CD14-positive monocyte (primary cell): Measurements from ENCODE around the gene TRABD2B. TPM values are rescaled to one million over a fixed set of nuclear protein-coding genes. Genes with fewer than 3 reads are reported as not detected.

ENCODE experiments used
- DNase-seq, 3 donors: peaks; one replicate each; pipeline ENCODE4 v3.0.0-alpha.2; 2011 to 2022
- H2AFZ ChIP-seq: 2 replicates; pipeline ENCODE4 v1.6.0; 2012; ENCODE audit warnings: mild to moderate bottlenecking, low read depth, low read length, inconsistent platforms; ENCODE audit not compliant: insufficient read depth, poor library complexity, severe bottlenecking
- H3K27ac ChIP-seq, 2 donors: 1 replicate in 1 of 2; 2 replicates in 1 of 2; pipeline ENCODE4 v1.5.1; 2012 to 2013; ENCODE audit warnings: low read length in 2 of 2, control low read depth in 1 of 2, inconsistent platforms in 1 of 2, low read depth in 1 of 2, mild to moderate bottlenecking in 1 of 2
- H3K27me3 ChIP-seq, 2 donors: one replicate each; pipeline versions ENCODE4 v1.6.0 to v1.6.1; 2011 to 2013; ENCODE audit warnings: low read length in 2 of 2; ENCODE audit not compliant: control insufficient read depth in 2 of 2, insufficient read depth in 2 of 2
- H3K36me3 ChIP-seq, 2 donors: replicated peaks in 1 of 2; 1 replicate in 1 of 2; 2 replicates in 1 of 2; pipeline versions ENCODE4 v1.5.1 to v1.6.1; 2012 to 2013; ENCODE audit warnings: low read length in 2 of 2, control low read depth in 1 of 2, inconsistent platforms in 1 of 2, mild to moderate bottlenecking in 1 of 2; ENCODE audit not compliant: insufficient read depth in 2 of 2, control insufficient read depth in 1 of 2
- H3K4me1 ChIP-seq, 2 donors: 1 replicate in 1 of 2; 2 replicates in 1 of 2; pipeline versions ENCODE4 v1.5.1 to v1.6.1; 2012 to 2013; ENCODE audit warnings: low read length in 2 of 2, control low read depth in 1 of 2, inconsistent platforms in 1 of 2, mild to moderate bottlenecking in 1 of 2, moderate library complexity in 1 of 2; ENCODE audit not compliant: insufficient read depth in 2 of 2, control insufficient read depth in 1 of 2
- H3K4me2 ChIP-seq: replicated peaks from 2 replicates; pipeline ENCODE3; 2012; ENCODE audit warnings: low read length, moderate library complexity, mild to moderate bottlenecking; ENCODE audit not compliant: poor library complexity, severe bottlenecking; ENCODE audit errors: extremely low read depth
- H3K4me3 ChIP-seq, 3 experiments: fragments of 200-600 bp in 1 of 3; sonication (generic) in 1 of 3; replicated peaks in 1 of 3; 1 replicate in 2 of 3; 2 replicates in 1 of 3; pipeline ENCODE4 v1.5.1; 2011 to 2013; ENCODE audit warnings: low read length in 3 of 3, mild to moderate bottlenecking in 3 of 3, control low read depth in 2 of 3, low read depth in 2 of 3, inconsistent platforms in 1 of 3, moderate library complexity in 1 of 3
- H3K79me2 ChIP-seq: 2 replicates; pipeline ENCODE4 v1.6.0; 2012; ENCODE audit warnings: mild to moderate bottlenecking, control low read depth, inconsistent platforms, low read length, moderate library complexity; ENCODE audit not compliant: insufficient read depth
- H3K9ac ChIP-seq: 2 replicates; pipeline ENCODE4 v1.6.0; 2017; ENCODE audit warnings: low read length, mild to moderate bottlenecking; ENCODE audit not compliant: insufficient read depth, poor library complexity, severe bottlenecking
- H3K9me3 ChIP-seq, 2 donors: replicated peaks in 1 of 2; 1 replicate in 1 of 2; 2 replicates in 1 of 2; pipeline versions ENCODE4 v1.5.1 to v1.6.1; 2012 to 2013; ENCODE audit warnings: low read length in 2 of 2, control low read depth in 1 of 2; ENCODE audit not compliant: control insufficient read depth in 1 of 2, insufficient read depth in 1 of 2
- H4K20me1 ChIP-seq: 2 replicates; pipeline ENCODE4 v1.6.0; 2012; ENCODE audit warnings: mild to moderate bottlenecking, low read length, control low read depth, moderate library complexity; ENCODE audit not compliant: insufficient read depth
- H3K27ac Mint-ChIP-seq, 7 donors: one replicate each; pipeline ENCODE4 v1.8.0; 2020; ENCODE audit warnings: mild to moderate bottlenecking in 7 of 7, mixed read lengths in 7 of 7, moderate library complexity in 6 of 7, inconsistent platforms in 2 of 7
- H3K27me3 Mint-ChIP-seq, 3 donors: one replicate each; pipeline ENCODE4 v1.8.0; 2021 to 2022; ENCODE audit warnings: low read depth in 3 of 3, mild to moderate bottlenecking in 3 of 3, mixed read lengths in 3 of 3, moderate library complexity in 3 of 3, inconsistent platforms in 1 of 3
- H3K36me3 Mint-ChIP-seq, 2 donors: one replicate each; pipeline ENCODE4 v1.8.0; 2020; ENCODE audit warnings: mixed read lengths in 2 of 2, inconsistent platforms in 1 of 2, mild to moderate bottlenecking in 1 of 2
- H3K4me1 Mint-ChIP-seq: one replicate; pipeline ENCODE4 v1.8.0; 2020; ENCODE audit warnings: mild to moderate bottlenecking, mixed read lengths
- H3K4me3 Mint-ChIP-seq, 2 donors: one replicate each; pipeline ENCODE4 v1.8.0; 2020; ENCODE audit warnings: mild to moderate bottlenecking in 2 of 2, mixed read lengths in 2 of 2, moderate library complexity in 1 of 2
- H3K9me3 Mint-ChIP-seq, 7 donors: one replicate each; pipeline ENCODE4 v1.8.0; 2020 to 2022; ENCODE audit warnings: mixed read lengths in 7 of 7, mild to moderate bottlenecking in 6 of 7, moderate library complexity in 6 of 7, inconsistent platforms in 2 of 7
- WGBS: methylation state at CpG from one replicate; pipeline ENCODE4 v1.1.5; 2013; ENCODE audit warnings: missing lambda C conversion rate; ENCODE audit not compliant: insufficient coverage; 5-methylcytosine and 5-hydroxymethylcytosine counted together
- intact Hi-C, 2 donors: fragments of 100-400 bp; cut with micrococcal nuclease; formaldehyde crosslinking; loops; one replicate each; pipeline versions ENCODE4 v1.15.0 to v1.15.1; 2023
- polyA plus RNA-seq, 3 donors: library from polyadenylated mRNA; depleted of rRNA in 1 of 3; unstranded in 2 of 3; stranded (reverse) in 1 of 3; fragments of 300-500 nt in 2 of 3; fragments of >200 nt in 1 of 3; fragmentation: Illumina TruSeq in 2 of 3; gene quantifications; 1 replicate in 2 of 3; 2 replicates in 1 of 3; pipeline ENCODE4 v1.2.3, GENCODE V29; 2012 to 2021
- TF ChIP-seq, protein P1 (sequence below): fragments of 200-600 bp; IDR thresholded peaks from one replicate; pipeline ENCODE4 v1.8.0; 2022; ENCODE audit warnings: antibody characterized with exemption, mild to moderate bottlenecking

Gene TRABD2B
- polyA plus RNA-seq, 3 donors, result not detected

- 80% methylated on average over 5 of the region's 9 CpGs for WGBS
- Histone ChIP-seq H2AFZ (no peak overlapping the region), H3K27me3 (no peaks in the 10 kb centered on the region), H3K9ac (no peak overlapping the region), H3K79me2 (no peaks in the 10 kb centered on the region), H3K9me3 (no peaks in the 10 kb centered on the region), H4K20me1 (no peaks in the 10 kb centered on the region), H3K4me2 (no peak overlapping the region), H3K4me3 (no peak overlapping the region), H3K27ac (no peak overlapping the region), H3K36me3 (no peaks in the 10 kb centered on the region), H3K4me1 (no peaks in the 10 kb centered on the region)
- Mint-ChIP-seq H3K27me3 (peaks cover 3 to 8% (median 4%) of the 10 kb centered on the region in 3 donors), H3K9me3 (no peaks in the 10 kb centered on the region), H3K36me3 (no peaks in the 10 kb centered on the region), H3K4me1 (peaks cover 2% of the 10 kb centered on the region), H3K4me3 (no peak overlapping the region), H3K27ac (no peak overlapping the region)
- no peak for DNase-seq
- intact Hi-C loops, result no loop called here
- TF ChIP-seq, protein P1, sequence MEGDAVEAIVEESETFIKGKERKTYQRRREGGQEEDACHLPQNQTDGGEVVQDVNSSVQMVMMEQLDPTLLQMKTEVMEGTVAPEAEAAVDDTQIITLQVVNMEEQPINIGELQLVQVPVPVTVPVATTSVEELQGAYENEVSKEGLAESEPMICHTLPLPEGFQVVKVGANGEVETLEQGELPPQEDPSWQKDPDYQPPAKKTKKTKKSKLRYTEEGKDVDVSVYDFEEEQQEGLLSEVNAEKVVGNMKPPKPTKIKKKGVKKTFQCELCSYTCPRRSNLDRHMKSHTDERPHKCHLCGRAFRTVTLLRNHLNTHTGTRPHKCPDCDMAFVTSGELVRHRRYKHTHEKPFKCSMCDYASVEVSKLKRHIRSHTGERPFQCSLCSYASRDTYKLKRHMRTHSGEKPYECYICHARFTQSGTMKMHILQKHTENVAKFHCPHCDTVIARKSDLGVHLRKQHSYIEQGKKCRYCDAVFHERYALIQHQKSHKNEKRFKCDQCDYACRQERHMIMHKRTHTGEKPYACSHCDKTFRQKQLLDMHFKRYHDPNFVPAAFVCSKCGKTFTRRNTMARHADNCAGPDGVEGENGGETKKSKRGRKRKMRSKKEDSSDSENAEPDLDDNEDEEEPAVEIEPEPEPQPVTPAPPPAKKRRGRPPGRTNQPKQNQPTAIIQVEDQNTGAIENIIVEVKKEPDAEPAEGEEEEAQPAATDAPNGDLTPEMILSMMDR, result no peak
Measured at GRCh38 chr1:47810964-47811682, 186.1 kb downstream of the TRABD2B start.

DNA sequence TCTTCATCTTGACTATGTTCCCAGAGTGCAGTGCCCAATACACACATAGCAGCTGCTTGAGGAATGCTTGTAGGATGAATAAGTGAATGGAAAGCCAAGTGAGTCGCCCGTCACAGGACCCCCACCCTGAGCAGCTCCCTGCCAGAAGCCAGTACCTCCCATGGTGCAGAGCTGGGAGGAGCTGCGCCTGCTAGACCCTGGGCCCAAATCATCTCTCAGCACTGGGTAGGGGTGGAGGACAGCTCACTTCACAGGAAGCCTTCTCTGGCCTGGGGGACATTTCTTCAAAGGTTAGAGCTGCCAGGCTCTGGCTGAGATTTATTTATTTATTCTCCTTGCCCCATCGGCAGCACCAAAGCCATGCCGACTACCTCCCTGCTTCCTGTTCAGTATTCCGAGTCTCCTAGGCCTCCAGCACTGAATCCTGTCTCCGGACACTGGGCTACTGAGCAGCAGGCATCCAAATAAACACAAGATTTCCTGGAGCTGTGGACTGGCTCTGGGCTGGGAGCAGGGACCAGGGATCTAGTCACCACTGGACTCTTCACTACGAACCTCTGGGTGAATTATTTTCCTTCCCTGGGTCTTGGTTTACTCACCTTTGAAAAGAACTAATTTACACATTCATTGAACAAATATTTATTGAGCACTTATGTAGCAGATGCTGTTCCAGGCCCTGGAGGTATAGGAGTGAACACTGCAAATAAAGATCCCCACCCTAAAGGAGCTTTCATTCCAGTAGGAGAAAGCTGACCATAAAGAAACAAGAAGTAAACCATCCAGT lies 187.7 kb downstream of the TRABD2B start:
- Histone ChIP-seq H3K4me3 (no peak overlapping the region), H2AFZ (no peak overlapping the region), H3K4me2 (no peak overlapping the region), H3K27me3 (no peaks in the 10 kb centered on the region), H4K20me1 (no peaks in the 10 kb centered on the region), H3K4me1 (no peaks in the 10 kb centered on the region), H3K9me3 (no peaks in the 10 kb centered on the region), H3K9ac (no peak overlapping the region), H3K36me3 (no peaks in the 10 kb centered on the region), H3K79me2 (no peaks in the 10 kb centered on the region), H3K27ac (no peak overlapping the region)
- H3K4me1 Mint-ChIP-seq, result no peaks in the 10 kb centered on the region
- intact Hi-C loops, result no loop called here
- H3K4me3 Mint-ChIP-seq, result no peak overlapping the region
- WGBS, result 86% methylated on average over 4 of the region's 8 CpGs
- peaks cover 3 to 8% (median 4%) of the 10 kb centered on the region in 3 donors for H3K27me3 Mint-ChIP-seq
- no peak for DNase-seq
- no peak overlapping the region for H3K27ac Mint-ChIP-seq
- H3K36me3 Mint-ChIP-seq, result no peaks in the 10 kb centered on the region
- TF ChIP-seq, protein P1, result no peak
- H3K9me3 Mint-ChIP-seq, result no peaks in the 10 kb centered on the region
